ENCODE data around the gene KRTAP1-5. TPM values are rescaled to one million over a fixed set of nuclear protein-coding genes. Genes with fewer than 3 reads are reported as not detected.

The KRTAP1-5 gene
- total and polyA plus RNA-seq, 2 donors (not counting 1 experiment from before 2014, with no cell fraction given) = not detected

- no peak overlapping the region for H3K27ac ChIP-seq (ENCODE audit: low read length in 2 of 2)
- no peak overlapping the region for H3K4me2 ChIP-seq (replicated peaks; ENCODE audit: low read depth, low read length, poor library complexity, severe bottlenecking)
- peaks cover 0 to 1% (median 0%) of the 10 kb centered on the region in 3 donors for H3K9me3 ChIP-seq (ENCODE audit: control extremely low read depth in 1 of 3, control insufficient read depth in 2 of 3, insufficient read depth in 1 of 3, low read length in 2 of 3)
- DNase-seq (no peak), ATAC-seq (ENCODE audit: low read depth) (no peak)
- Mint-ChIP-seq H3K9me3 (ENCODE audit: insufficient read depth) (no peaks in the 10 kb centered on the region), H3K4me3 (no peak overlapping the region), H3K27ac (no peak overlapping the region), H3K27me3 (peaks cover 46% of the 10 kb centered on the region), H3K4me1 (no peaks in the 10 kb centered on the region)
- no peaks in the 10 kb centered on the region for H3K36me3 ChIP-seq (replicated peaks in 1 of 2; ENCODE audit: control extremely low read depth in 1 of 2, control insufficient read depth in 1 of 2, extremely low read depth in 1 of 2, insufficient read depth in 2 of 2, low read length in 1 of 2)
- no peak overlapping the region for H2AFZ ChIP-seq (ENCODE audit: insufficient read depth, low read depth, low read length, poor library complexity, severe bottlenecking)
- no peaks in the 10 kb centered on the region for H4K20me1 ChIP-seq (ENCODE audit: control insufficient read depth, insufficient read depth, low read length, poor library complexity, severe bottlenecking)
- peaks cover 0 to 10% (median 5%) of the 10 kb centered on the region in 4 experiments for H3K27me3 ChIP-seq (replicated peaks in 1 of 4; ENCODE audit: control extremely low read depth in 1 of 4, control insufficient read depth in 3 of 4, insufficient read depth in 4 of 4, low read length in 3 of 4)
- intact Hi-C loops (cut with micrococcal nuclease) = no loop called here
- 82% methylated on average over 1 of the region's 2 CpGs for WGBS (ENCODE audit: insufficient coverage)
- H3K4me1 ChIP-seq (ENCODE audit: control insufficient read depth in 2 of 2, insufficient read depth in 2 of 2, low read length in 2 of 2) = no peaks in the 10 kb centered on the region
- no peak for TF ChIP-seq EZH2 (IDR thresholded peaks at IDR 0.05; ENCODE audit: borderline replicate concordance, insufficient read depth, low read depth, low read length, poor library complexity, severe bottlenecking)
- H3K4me3 ChIP-seq (ENCODE audit: control extremely low read depth in 1 of 5, extremely low read depth in 1 of 5, insufficient read depth in 1 of 5, low read depth in 2 of 5, low read length in 4 of 5) = no peak overlapping the region
- no peak overlapping the region for H3K9ac ChIP-seq (ENCODE audit: low read length)
- H3K79me2 ChIP-seq (ENCODE audit: control insufficient read depth, insufficient read depth, low read length) = no peaks in the 10 kb centered on the region
- POLR2A ChIA-PET = no interaction called here
- CTCF ChIA-PET = no interaction called here
Observed at GRCh38 chr17:40997361-40997760, 29.6 kb downstream of the KRTAP1-5 start.

- TF ChIP-seq, protein P1, sequence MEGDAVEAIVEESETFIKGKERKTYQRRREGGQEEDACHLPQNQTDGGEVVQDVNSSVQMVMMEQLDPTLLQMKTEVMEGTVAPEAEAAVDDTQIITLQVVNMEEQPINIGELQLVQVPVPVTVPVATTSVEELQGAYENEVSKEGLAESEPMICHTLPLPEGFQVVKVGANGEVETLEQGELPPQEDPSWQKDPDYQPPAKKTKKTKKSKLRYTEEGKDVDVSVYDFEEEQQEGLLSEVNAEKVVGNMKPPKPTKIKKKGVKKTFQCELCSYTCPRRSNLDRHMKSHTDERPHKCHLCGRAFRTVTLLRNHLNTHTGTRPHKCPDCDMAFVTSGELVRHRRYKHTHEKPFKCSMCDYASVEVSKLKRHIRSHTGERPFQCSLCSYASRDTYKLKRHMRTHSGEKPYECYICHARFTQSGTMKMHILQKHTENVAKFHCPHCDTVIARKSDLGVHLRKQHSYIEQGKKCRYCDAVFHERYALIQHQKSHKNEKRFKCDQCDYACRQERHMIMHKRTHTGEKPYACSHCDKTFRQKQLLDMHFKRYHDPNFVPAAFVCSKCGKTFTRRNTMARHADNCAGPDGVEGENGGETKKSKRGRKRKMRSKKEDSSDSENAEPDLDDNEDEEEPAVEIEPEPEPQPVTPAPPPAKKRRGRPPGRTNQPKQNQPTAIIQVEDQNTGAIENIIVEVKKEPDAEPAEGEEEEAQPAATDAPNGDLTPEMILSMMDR (IDR thresholded peaks at IDR 0.05) = no peak
- no peak for TF ChIP-seq EZH2 (IDR thresholded peaks at IDR 0.05; ENCODE audit: borderline replicate concordance, insufficient read depth, low read depth, low read length, poor library complexity, severe bottlenecking)
- Mint-ChIP-seq H3K27me3 (peaks cover 49% of the 10 kb centered on the region), H3K27ac (no peak overlapping the region), H3K9me3 (ENCODE audit: insufficient read depth) (no peaks in the 10 kb centered on the region), H3K4me1 (no peaks in the 10 kb centered on the region), H3K4me3 (no peak overlapping the region)
- CTCF ChIA-PET = no interaction called here
- no peaks in the 10 kb centered on the region for H3K4me1 ChIP-seq (ENCODE audit: control insufficient read depth in 2 of 2, insufficient read depth in 2 of 2, low read length in 2 of 2)
- POLR2A ChIA-PET = no interaction called here
- H3K79me2 ChIP-seq (ENCODE audit: control insufficient read depth, insufficient read depth, low read length) = no peaks in the 10 kb centered on the region
- H3K27me3 ChIP-seq (replicated peaks in 1 of 4; ENCODE audit: control extremely low read depth in 1 of 4, control insufficient read depth in 3 of 4, insufficient read depth in 4 of 4, low read length in 3 of 4) = peaks cover 0 to 10% (median 6%) of the 10 kb centered on the region in 4 experiments
- peaks cover 0 to 1% (median 0%) of the 10 kb centered on the region in 3 donors for H3K9me3 ChIP-seq (ENCODE audit: control extremely low read depth in 1 of 3, control insufficient read depth in 2 of 3, insufficient read depth in 1 of 3, low read length in 2 of 3)
- H2AFZ ChIP-seq (ENCODE audit: insufficient read depth, low read depth, low read length, poor library complexity, severe bottlenecking) = no peak overlapping the region
- no peak overlapping the region for H3K9ac ChIP-seq (ENCODE audit: low read length)
- H3K4me2 ChIP-seq (replicated peaks; ENCODE audit: low read depth, low read length, poor library complexity, severe bottlenecking) = no peak overlapping the region
- WGBS (ENCODE audit: insufficient coverage) = no CpG with 5 or more reads among the region's 4 CpGs
- ATAC-seq (ENCODE audit: low read depth) = no peak
- no peak overlapping the region for H3K4me3 ChIP-seq (ENCODE audit: control extremely low read depth in 1 of 5, extremely low read depth in 1 of 5, insufficient read depth in 1 of 5, low read depth in 2 of 5, low read length in 4 of 5)
- intact Hi-C loops (cut with micrococcal nuclease) = no loop called here
- no peak overlapping the region for H3K27ac ChIP-seq (ENCODE audit: low read length in 2 of 2)
- H3K36me3 ChIP-seq (replicated peaks in 1 of 2; ENCODE audit: control extremely low read depth in 1 of 2, control insufficient read depth in 1 of 2, extremely low read depth in 1 of 2, insufficient read depth in 2 of 2, low read length in 1 of 2) = no peaks in the 10 kb centered on the region
- no peak for DNase-seq
- no peaks in the 10 kb centered on the region for H4K20me1 ChIP-seq (ENCODE audit: control insufficient read depth, insufficient read depth, low read length, poor library complexity, severe bottlenecking)
Observed at GRCh38 chr17:40996829-40997228, 30.2 kb downstream of the KRTAP1-5 start.

All from B cell (primary cell).